Body of pancreas (tissue), 4 donors: ENCODE data around the gene MYO16.

Experiments used
- CTCF ChIP-seq, 7 experiments: fragments of 450-650 bp in 4 of 7; fragments of 200-600 bp in 3 of 7; sonication (generic) in 3 of 7; IDR thresholded peaks; one replicate each; pipeline ENCODE4 v1.5.1; 2016 to 2019; ENCODE audit warnings: antibody characterized with exemption in 7 of 7
- POLR2A ChIP-seq, 3 donors: fragments of 450-650 bp; IDR thresholded peaks; one replicate each; pipeline ENCODE4 v1.6.1; 2016; ENCODE audit warnings: antibody characterized with exemption in 3 of 3, mild to moderate bottlenecking in 2 of 3

- no peak for TF ChIP-seq CTCF (IDR thresholded peaks at IDR 0.05)
- no peak for TF ChIP-seq POLR2A (IDR thresholded peaks at IDR 0.05)
These were observed 247.9 kb downstream of the MYO16 start for GRCh38 chr13:108877300-108877699.
